B cell (primary cell): ENCODE results near the gene FOXL2. TPM values are rescaled to one million over a fixed set of nuclear protein-coding genes. Genes with fewer than 3 reads are reported as not detected.

ENCODE experiments used
- ATAC-seq: fragments of 200-7000 bp; cut with Tn5 transposase; one replicate; pipeline ENCODE4 v1.10.0; 2021; ENCODE audit warnings: low read depth, mild to moderate bottlenecking, moderate number of reproducible peaks, moderate library complexity
- CTCF ChIA-PET: fragments of 350-600 bp; sonication (Branson Sonifier 250); formaldehyde crosslinking; loops from one replicate; lab custom pipeline; 2021; ENCODE audit warnings: antibody characterized with exemption, inconsistent platforms; lab: Charles Lee
- POLR2A ChIA-PET: fragments of 350-600 bp; sonication (Branson Sonifier 250); formaldehyde crosslinking; loops from one replicate; lab custom pipeline; 2021; ENCODE audit warnings: antibody characterized with exemption; lab: Charles Lee
- DNase-seq: peaks from one replicate; pipeline ENCODE4 v3.0.0; 2013
- H2AFZ ChIP-seq: 2 replicates; pipeline ENCODE4 v1.6.1; 2012; ENCODE audit warnings: mild to moderate bottlenecking, low read depth, low read length; ENCODE audit not compliant: insufficient read depth, poor library complexity, severe bottlenecking
- H3K27ac ChIP-seq, 2 donors: 1 replicate in 1 of 2; 2 replicates in 1 of 2; pipeline ENCODE4 v1.5.1; 2012 to 2013; ENCODE audit warnings: low read length in 2 of 2, mild to moderate bottlenecking in 2 of 2, moderate library complexity in 1 of 2
- H3K27me3 ChIP-seq, 4 experiments: fragments of 200-600 bp in 1 of 4; sonication (generic) in 1 of 4; replicated peaks in 1 of 4; 1 replicate in 2 of 4; 2 replicates in 2 of 4; pipeline versions ENCODE4 v1.6.1 to v1.7.0; 2013 to 2016; ENCODE audit warnings: low read length in 3 of 4, mild to moderate bottlenecking in 2 of 4, mixed read lengths in 1 of 4, moderate library complexity in 1 of 4; ENCODE audit not compliant: insufficient read depth in 4 of 4, control insufficient read depth in 3 of 4; ENCODE audit errors: control extremely low read depth in 1 of 4
- H3K36me3 ChIP-seq, 2 experiments: replicated peaks in 1 of 2; 1 replicate in 1 of 2; 2 replicates in 1 of 2; pipeline versions ENCODE4 v1.6.1 to v1.7.1; 2013; ENCODE audit warnings: low read length in 1 of 2; ENCODE audit not compliant: insufficient read depth in 2 of 2, control insufficient read depth in 1 of 2; ENCODE audit errors: control extremely low read depth in 1 of 2, extremely low read depth in 1 of 2
- H3K4me1 ChIP-seq, 2 donors: fragments of 200-600 bp in 1 of 2; sonication (generic) in 1 of 2; 1 replicate in 1 of 2; 2 replicates in 1 of 2; pipeline versions ENCODE4 v1.5.1 to v1.6.1; 2013 to 2017; ENCODE audit warnings: low read length in 2 of 2; ENCODE audit not compliant: control insufficient read depth in 2 of 2, insufficient read depth in 2 of 2
- H3K4me2 ChIP-seq: replicated peaks from 2 replicates; pipeline ENCODE3; 2012; ENCODE audit warnings: mild to moderate bottlenecking, low read depth, low read length; ENCODE audit not compliant: poor library complexity, severe bottlenecking
- H3K4me3 ChIP-seq, 5 experiments: fragments of 200-600 bp in 1 of 5; sonication (generic) in 1 of 5; 1 replicate in 3 of 5; 2 replicates in 2 of 5; pipeline versions ENCODE4 v1.5.1 to v1.7.0; 2011 to 2016; ENCODE audit warnings: low read length in 4 of 5, mild to moderate bottlenecking in 4 of 5, low read depth in 2 of 5, control low read depth in 1 of 5, moderate library complexity in 1 of 5; ENCODE audit not compliant: insufficient read depth in 1 of 5; ENCODE audit errors: control extremely low read depth in 1 of 5, extremely low read depth in 1 of 5
- H3K79me2 ChIP-seq: fragments of 200-600 bp; sonication (generic); one replicate; pipeline ENCODE4 v1.6.0; 2016; ENCODE audit warnings: low read length; ENCODE audit not compliant: control insufficient read depth, insufficient read depth
- H3K9ac ChIP-seq: fragments of 200-600 bp; sonication (generic); 2 replicates; pipeline ENCODE4 v1.6.1; 2017; ENCODE audit warnings: mild to moderate bottlenecking, low read length, moderate library complexity
- H3K9me3 ChIP-seq, 3 donors: one replicate each; pipeline versions ENCODE4 v1.6.1 to v1.7.1; 2013; ENCODE audit warnings: low read length in 2 of 3; ENCODE audit not compliant: control insufficient read depth in 2 of 3, insufficient read depth in 1 of 3; ENCODE audit errors: control extremely low read depth in 1 of 3
- H4K20me1 ChIP-seq: 2 replicates; pipeline ENCODE4 v1.6.0; 2012; ENCODE audit warnings: mild to moderate bottlenecking, low read length; ENCODE audit not compliant: insufficient read depth, control insufficient read depth, poor library complexity, severe bottlenecking
- H3K27ac Mint-ChIP-seq: one replicate; pipeline ENCODE4 v1.8.0; 2021; ENCODE audit warnings: mixed read lengths
- H3K27me3 Mint-ChIP-seq: one replicate; pipeline ENCODE4 v1.8.0; 2021; ENCODE audit warnings: mixed read lengths
- H3K4me1 Mint-ChIP-seq: one replicate; pipeline ENCODE4 v1.8.0; 2021; ENCODE audit warnings: mixed read lengths
- H3K4me3 Mint-ChIP-seq: one replicate; pipeline ENCODE4 v1.8.0; 2021; ENCODE audit warnings: mixed read lengths
- H3K9me3 Mint-ChIP-seq: one replicate; pipeline ENCODE4 v1.8.0; 2022; ENCODE audit warnings: mixed read lengths; ENCODE audit not compliant: insufficient read depth
- CTCF ChIP-seq: fragments of 200-600 bp; IDR thresholded peaks from one replicate; pipeline ENCODE4 v1.8.0; 2022; ENCODE audit warnings: antibody characterized with exemption, mild to moderate bottlenecking
- EZH2 ChIP-seq: IDR thresholded peaks from 2 replicates; pipeline ENCODE4 v1.6.1; 2012; ENCODE audit warnings: borderline replicate concordance, low read depth, mild to moderate bottlenecking, moderate library complexity, low read length; ENCODE audit not compliant: insufficient read depth, poor library complexity, severe bottlenecking
- WGBS: methylation state at CpG from one replicate; pipeline ENCODE4 v1.1.5; 2013; ENCODE audit warnings: missing lambda C conversion rate; ENCODE audit not compliant: insufficient coverage; 5-methylcytosine and 5-hydroxymethylcytosine counted together
- intact Hi-C: fragments of 100-400 bp; cut with micrococcal nuclease; formaldehyde crosslinking; loops from one replicate; pipeline ENCODE4 v1.10.0; 2022
- polyA plus RNA-seq: library from polyadenylated mRNA; depleted of rRNA; stranded (reverse); fragments of >200 nt; gene quantifications from 2 replicates; pipeline ENCODE4 v1.2.3, GENCODE V29; 2012
- total RNA-seq, 2 donors: library from RNA; stranded (reverse); fragments of 120-200 nt in 1 of 2; gene quantifications; 1 replicate in 1 of 2; 2 replicates in 1 of 2; pipeline versions ENCODE4 v1.2.3 to v1.2.4, GENCODE V29; 2013 to 2022

The FOXL2 gene
- total and polyA plus RNA-seq, 2 donors (not counting 1 experiment from before 2014, with no cell fraction given), result not detected

DNA sequence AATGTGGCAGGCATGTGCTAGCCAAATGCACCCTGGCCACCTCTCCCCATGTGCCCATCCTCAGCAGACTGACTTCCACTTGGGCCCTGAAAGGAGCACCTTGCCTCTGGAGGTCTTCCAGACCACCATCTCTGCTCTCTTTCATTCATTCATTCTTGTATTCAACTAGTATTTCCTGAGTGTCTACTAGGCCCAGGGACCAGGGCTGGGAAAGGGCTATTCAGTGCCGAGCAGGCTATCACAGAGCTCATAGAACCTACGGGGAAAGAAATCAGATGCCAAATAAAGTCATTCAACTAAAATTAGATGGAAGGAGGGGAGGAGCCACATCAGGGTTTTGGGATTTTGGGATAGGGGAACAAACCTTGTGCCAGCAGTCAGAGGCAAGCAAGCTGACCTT, 40.2 kb upstream of the FOXL2 start:
- H3K4me1 ChIP-seq, result no peaks in the 10 kb centered on the region
- no peak overlapping the region for H3K4me2 ChIP-seq
- H2AFZ ChIP-seq, result no peak overlapping the region
- no peak overlapping the region for H3K27ac ChIP-seq
- H3K27me3 ChIP-seq, result no peaks in the 10 kb centered on the region
- H3K9me3 ChIP-seq, result no peaks in the 10 kb centered on the region
- TF ChIP-seq EZH2 (no peak), CTCF (no peak)
- no peaks in the 10 kb centered on the region for H3K79me2 ChIP-seq
- Mint-ChIP-seq H3K4me3 (no peak overlapping the region), H3K27me3 (peaks cover 17% of the 10 kb centered on the region), H3K9me3 (no peaks in the 10 kb centered on the region), H3K27ac (no peak overlapping the region), H3K4me1 (no peaks in the 10 kb centered on the region)
- CTCF ChIA-PET, result no interaction called here
- intact Hi-C loops, result no loop called here
- no peak overlapping the region for H3K9ac ChIP-seq
- no peak for DNase-seq
- H4K20me1 ChIP-seq, result no peaks in the 10 kb centered on the region
- no peaks in the 10 kb centered on the region for H3K36me3 ChIP-seq
- no peak for ATAC-seq
- no peak overlapping the region for H3K4me3 ChIP-seq
- POLR2A ChIA-PET, result no interaction called here
- WGBS, result 100% methylated on average over 1 of the region's 2 CpGs

GRCh38 chr3:138985932-138986331, 39.0 kb upstream of the FOXL2 start:
- Histone ChIP-seq H3K9me3 (no peaks in the 10 kb centered on the region), H3K4me2 (no peak overlapping the region), H3K79me2 (no peaks in the 10 kb centered on the region), H3K4me1 (no peaks in the 10 kb centered on the region), H4K20me1 (no peaks in the 10 kb centered on the region), H3K4me3 (no peak overlapping the region), H3K27me3 (no peaks in the 10 kb centered on the region), H3K9ac (no peak overlapping the region), H3K36me3 (no peaks in the 10 kb centered on the region), H3K27ac (no peak overlapping the region), H2AFZ (no peak overlapping the region)
- ChIA-PET CTCF (no interaction called here), POLR2A (no interaction called here)
- ATAC-seq (no peak), DNase-seq (no peak)
- Mint-ChIP-seq H3K4me3 (no peak overlapping the region), H3K4me1 (no peaks in the 10 kb centered on the region), H3K27me3 (peaks cover 20% of the 10 kb centered on the region), H3K9me3 (no peaks in the 10 kb centered on the region), H3K27ac (no peak overlapping the region)
- 43% methylated on average over 1 of the region's 4 CpGs for WGBS
- intact Hi-C loops, result no loop called here
- TF ChIP-seq CTCF (no peak), EZH2 (no peak)
